GM19193 (cell line): ENCODE results near the gene VAX1.

Experiments used
- POLR2A ChIP-seq: IDR thresholded peaks from 4 replicates; pipeline ENCODE4 v1.6.1; 2011; ENCODE audit not compliant: insufficient read depth, insufficient read length; ENCODE audit errors: extremely low read depth

The VAX1 gene, protein sequence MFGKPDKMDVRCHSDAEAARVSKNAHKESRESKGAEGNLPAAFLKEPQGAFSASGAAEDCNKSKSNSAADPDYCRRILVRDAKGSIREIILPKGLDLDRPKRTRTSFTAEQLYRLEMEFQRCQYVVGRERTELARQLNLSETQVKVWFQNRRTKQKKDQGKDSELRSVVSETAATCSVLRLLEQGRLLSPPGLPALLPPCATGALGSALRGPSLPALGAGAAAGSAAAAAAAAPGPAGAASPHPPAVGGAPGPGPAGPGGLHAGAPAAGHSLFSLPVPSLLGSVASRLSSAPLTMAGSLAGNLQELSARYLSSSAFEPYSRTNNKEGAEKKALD

DNA sequence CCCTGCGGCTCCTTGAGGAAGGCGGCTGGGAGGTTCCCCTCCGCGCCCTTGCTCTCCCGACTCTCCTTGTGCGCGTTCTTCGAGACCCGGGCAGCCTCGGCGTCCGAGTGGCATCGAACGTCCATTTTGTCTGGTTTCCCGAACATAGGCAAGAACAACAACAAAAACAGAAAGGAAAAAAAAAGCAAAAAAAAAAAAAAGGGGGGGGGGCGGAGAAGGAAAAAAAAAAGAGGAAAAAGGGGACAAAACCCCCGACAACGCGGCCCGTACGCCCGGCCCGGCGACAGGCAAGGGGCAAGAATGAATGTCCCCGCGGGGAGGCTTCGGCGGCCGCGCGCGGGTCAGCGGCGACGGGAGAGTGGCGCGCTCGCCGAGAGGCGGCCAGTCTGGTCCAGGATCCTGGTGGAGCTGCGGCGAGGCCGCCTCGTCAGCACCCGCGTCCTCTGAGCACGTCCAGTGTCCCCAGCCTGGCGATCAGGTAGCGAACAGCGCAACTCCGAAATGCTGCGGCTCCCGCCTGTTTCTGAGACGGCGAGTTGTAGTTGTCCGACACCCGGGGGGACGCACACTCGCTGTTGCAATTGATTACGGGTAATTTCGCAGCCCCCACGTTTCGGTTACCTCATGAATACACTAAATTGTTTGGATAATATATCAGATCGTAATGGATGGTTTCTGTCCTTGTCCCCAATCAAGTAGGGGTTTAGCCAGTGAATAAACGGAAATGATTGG is at the start of gene VAX1:
TSS of gene VAX1 (minus strand) at position 360 of the 732 bp plus-strand sequence. CDS start at position 146, 214 bp downstream.
- no peak for TF ChIP-seq POLR2A

DNA sequence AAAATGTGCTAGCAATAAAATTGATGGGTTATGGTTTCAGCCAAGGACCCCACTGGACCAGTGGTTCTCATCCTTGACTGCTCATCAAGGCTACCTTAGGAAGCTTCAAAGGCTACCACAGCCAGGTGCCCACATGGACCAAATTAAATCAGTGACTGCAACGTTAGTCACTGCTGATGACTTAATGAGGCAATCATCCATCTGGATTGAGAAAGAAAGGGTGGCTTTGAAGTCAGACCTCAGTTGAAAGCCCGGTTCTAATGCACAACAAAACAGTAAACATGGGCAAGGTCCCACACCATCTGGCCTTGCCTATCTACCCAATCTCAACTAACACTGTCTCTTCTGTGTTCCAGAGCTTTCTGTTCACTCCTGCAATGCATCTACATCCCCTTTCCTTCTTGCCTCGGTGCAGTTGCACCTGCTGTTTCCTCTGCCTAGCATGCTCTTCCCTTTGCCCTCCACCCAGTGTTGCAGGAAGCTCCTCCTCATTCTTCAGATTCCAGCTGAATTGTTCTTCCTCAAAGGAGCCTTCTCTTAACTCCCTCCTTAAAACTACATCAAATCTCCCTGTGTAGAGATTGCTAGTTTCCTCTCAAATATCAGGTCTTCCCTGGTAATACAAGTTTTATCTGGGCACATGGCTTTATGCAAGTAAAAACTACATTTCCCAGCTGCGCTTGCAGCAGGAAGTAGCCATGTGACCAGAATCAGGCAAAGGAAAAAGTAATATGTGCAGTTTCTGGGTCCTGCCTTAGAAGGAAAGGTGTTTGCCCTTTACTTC is 49.0 kb upstream of the VAX1 start:
- TF ChIP-seq POLR2A = no peak

DNA sequence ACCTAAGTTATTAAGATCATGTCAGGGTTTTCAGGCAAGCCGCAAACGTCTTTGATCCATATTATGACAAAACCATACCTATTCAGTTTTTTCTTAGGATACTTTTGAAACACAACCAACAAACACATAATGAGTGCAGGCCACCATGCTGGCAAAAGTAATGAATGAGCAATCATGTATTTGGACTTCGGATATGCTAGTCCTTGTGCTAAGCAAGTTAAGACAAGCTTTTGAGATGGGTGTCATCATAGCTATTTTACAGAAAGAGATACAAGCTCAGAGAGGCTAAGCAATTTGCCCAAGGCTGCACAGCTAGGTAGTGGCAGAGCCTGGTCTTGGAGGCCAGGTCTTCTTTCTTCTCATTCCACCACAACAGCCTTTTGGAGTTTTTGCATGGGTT is 46.8 kb upstream of the VAX1 start:
- TF ChIP-seq POLR2A = no peak

DNA sequence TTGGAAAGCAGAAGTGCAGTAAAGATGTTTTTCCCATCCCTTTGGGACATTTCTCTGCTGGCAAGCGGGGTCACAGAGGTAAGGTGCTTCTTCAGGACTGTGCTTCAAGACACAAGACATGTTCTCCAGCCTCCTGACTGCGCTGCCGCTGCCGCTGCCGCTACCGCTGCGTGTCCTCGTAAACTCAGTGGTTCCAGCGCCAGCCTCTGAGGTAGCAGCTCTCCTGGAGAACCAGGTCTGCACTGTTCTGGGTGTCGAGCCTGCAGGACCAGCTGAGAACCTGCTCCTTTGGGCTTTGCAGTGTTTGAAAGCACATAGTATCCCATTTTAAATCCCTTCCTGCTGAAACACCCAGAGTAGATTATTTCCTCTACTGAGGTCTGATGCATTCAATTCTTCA is 46.2 kb upstream of the VAX1 start:
- no peak for TF ChIP-seq POLR2A

GRCh38 chr10:117178190-117178589 is 40.1 kb upstream of the VAX1 start:
- TF ChIP-seq POLR2A = no peak

DNA sequence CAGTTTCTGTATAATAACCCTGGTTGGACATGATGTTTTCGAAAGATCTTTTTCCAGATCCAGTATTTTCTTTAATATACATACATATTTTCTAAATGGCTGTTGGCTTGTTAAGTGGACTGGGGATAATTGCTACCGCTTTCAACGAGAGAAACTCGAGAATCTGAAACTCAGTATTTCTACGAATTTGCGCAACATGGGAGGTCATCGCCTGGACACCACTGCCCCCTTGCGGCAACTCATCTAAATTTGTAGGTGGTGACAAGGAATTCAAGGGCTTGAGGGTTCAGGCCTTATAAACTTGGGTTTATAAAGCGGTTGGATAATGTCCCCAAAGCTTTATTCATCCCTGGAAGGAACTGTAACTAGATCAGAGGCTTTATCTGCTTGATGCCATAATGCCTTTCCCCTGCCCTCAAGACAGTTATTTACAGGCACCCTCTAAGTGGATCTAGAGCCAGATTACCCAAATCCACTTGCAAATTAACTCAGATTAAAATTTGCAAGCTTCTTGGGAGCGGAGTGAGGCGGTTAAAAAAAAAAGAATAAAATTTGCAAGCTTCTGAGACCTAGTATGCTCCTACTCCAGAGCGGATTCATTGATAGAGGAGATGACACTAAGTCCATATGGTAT is 37.9 kb upstream of the VAX1 start:
- no peak for TF ChIP-seq POLR2A

DNA sequence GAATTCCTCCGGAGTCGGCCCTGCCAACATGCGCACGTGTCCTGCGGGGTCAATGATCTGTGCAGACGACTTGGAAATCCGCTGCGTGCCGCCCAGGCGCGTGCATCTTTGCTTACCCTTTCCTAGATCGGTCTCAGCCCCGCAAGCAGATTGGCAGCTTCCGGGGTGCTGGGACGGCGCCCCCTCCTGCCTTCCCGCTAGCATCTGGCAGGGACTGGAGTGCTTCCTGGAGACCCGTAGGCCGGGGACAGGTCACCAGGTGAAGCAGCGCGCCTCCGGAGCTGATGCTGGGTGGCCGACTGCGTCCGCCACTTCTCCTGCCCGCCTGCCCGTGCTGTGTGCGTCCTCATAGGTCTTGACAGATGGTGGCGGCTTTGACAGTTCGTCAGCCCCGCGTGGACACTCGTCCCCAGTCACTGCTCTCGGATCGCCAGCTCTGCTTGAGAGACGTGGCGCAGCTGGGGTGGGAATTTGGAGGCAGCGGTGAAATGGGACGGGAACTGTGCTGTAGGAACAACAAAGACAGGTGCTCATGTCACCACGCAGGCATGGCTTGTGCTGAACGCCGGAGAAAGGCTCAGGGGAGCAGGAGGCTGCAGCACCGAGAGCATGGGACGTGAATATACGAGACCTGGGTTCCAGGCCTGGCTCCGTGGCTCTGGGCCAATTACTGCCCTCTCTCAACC is 37.3 kb upstream of the VAX1 start:
- TF ChIP-seq POLR2A = no peak

- no peak for TF ChIP-seq POLR2A
These were observed 36.6 kb upstream of the VAX1 start for GRCh38 chr10:117174439-117175214.

DNA sequence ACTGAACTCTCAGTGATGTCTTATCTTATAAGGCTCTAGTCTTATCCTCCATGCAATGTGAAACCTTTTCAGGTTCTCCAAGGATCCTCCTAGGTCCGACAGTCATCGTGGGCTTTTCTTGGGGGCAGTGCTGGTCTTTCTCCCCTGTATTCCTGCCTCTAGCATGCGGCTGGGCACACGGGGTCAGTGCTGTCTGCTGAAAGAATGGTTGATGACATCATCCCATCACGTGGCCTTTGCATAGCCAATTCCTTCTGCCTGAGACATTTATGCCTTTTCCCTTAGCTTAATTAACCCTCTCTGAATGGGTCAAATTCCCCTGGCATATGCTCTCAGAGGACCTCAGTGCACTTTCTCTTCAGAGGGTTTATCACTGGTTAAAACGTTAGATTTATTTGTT is 32.2 kb upstream of the VAX1 start:
- TF ChIP-seq POLR2A = no peak

DNA sequence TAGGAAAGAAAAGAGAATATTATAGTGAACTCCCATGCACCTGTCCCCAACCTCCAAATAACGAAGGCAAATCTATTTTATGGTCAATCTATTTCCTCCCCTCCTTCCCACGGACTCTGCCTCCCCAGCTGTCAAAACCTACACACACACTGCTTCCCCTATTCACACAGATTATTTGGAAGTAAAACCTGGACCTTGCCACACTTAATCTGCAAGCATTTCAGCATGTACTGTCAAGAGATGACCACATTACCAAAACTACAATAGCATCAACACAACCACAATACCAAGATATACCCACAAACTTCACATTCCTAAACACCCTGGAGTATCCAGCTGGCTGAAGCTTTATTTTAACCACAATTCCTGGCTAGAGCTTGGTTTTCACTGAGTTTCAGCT is 31.4 kb upstream of the VAX1 start:
- no peak for TF ChIP-seq POLR2A

GRCh38 chr10:117168729-117169128 is 30.7 kb upstream of the VAX1 start:
- TF ChIP-seq POLR2A = no peak

DNA sequence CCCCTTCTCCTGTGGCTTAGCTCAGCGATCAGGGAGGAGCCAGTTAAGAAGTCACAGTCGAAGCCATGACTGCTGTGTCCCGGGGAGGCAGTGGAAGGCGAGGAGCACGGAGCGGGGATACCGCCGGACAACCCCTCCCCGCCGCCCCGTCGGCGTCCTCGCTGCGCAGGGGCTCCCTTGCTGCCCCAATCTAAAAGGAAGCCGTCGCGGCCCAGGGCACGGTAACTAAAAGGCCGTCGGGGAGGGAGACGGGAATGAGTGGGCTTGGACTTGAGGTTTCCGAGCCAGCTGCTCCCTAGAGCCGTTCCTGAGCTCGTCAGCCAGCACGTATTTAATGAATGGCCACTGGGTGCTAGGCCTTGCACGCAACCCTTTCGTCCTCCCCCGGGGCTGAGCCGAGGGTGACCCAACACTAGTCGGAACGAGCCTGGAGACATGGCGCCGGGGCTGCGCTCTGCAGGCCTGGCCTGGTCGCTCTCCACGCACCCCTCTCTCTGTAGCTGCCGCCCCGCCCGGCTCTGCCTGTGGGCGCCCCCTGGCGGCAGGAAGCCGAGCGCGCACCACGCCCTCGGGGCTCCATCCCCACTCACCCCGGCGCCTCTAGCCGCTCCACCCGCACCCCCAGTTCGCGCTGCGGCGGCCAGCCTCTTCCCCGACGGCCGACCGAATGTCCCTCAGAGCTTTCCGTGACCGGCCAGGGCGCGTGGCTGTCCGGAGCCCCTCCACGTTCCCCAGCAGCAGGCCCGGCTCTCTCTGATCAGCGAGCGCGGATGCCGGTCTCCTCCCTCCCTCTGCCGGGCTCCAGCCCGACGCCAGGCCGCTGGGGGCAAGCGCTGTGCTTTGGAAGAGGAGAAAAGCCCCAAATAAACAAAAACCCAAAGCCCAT is 30.0 kb upstream of the VAX1 start:
- TF ChIP-seq POLR2A = no peak

DNA sequence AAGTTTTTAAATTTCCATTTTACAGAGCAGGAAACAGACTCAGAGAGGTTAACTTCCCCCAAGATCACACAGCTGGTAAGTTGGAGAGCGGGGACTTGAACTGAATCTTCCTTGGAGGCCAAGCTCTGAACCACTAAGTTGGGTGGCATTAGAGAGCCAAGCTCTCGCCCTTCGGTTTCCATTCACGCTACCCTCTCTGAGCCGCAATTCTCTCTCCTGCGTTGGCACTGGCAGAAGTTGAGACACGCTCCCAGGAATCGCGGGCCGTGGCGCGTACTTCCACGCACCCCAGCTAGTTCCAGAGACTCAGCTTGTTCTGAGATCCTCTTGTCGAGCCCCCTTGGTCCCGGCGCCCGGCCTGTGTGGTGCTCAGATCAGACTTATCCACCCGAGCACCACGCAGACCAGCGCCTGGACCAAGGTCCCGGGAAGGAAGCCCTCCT is 29.3 kb upstream of the VAX1 start:
- no peak for TF ChIP-seq POLR2A
